GM19193 (cell line): ENCODE data around the gene IFNA6.

Source experiments
- POLR2A ChIP-seq: IDR thresholded peaks from 4 replicates; pipeline ENCODE4 v1.6.1; 2011; ENCODE audit not compliant: insufficient read depth, insufficient read length; ENCODE audit errors: extremely low read depth

Gene IFNA6

DNA sequence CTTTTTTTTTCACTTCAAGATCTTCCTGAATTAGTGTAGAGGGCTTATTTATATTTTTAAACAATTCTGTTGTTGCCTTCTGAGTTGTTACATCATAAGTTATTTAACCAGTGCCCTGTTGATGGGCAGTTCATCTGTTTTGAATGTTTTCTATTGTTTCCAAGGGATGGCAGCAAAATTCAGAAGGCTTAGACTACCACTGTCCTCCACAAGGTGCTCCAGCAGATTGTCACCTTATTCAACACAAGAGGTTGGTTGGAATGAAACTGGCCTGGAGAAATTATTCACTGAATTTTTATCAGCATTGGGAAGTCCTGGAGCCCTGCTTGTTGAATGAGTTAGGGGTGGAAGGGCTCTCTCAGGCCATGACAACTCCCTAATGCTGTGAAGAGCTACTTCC lies 14.2 kb downstream of the IFNA6 start:
- TF ChIP-seq POLR2A: no peak

DNA sequence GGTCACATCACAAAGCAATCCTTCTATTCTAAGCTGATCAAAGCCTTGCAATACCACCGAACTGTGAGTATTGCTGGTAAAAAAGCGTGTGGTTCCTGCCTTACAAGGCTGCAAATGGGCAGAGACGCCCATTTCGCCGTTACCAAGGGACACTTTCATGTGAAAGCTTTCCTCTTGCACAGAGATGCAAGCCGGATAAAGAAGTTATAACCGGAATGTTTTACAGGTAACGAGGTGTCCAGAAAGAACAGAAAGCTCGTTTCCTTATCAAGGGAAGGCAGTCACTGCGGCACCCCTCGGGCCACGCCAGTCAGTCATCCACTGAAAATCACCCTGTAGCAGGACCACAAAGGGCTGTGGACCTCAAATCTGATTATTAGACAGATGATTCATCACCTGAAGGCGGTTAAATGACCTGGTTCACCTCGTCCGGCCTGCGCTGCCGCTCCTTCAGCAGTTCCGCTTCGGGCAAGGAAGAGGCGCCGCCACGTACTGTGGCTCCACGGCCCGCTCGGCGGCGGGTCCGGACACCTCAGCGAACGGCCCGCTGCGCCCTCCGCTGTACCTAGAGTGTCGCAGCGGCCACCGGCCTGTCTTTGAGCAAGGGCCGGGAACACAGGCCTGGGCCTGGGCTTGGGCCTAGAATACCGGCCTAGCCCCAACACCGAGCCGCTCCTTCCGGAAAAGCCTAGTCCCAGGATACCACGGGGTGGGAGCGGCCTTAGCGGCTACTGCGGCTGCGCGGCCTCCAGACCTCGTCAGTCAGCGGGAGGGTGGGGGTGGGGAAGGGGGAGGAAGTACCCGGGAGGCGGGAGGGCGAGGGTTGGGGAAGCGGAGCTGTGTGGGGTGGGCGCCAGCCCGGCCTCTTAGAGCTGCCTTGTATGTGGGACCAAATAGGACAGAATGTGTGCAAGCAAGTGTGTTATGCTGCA lies 15.7 kb downstream of the IFNA6 start, which contains the start of gene KLHL9:
Gene KLHL9 (minus strand): TSS at position 704 of the 932 bp plus-strand sequence. CDS start 545 bp downstream, at position 159.
- TF ChIP-seq POLR2A: peak; percentile 88

DNA sequence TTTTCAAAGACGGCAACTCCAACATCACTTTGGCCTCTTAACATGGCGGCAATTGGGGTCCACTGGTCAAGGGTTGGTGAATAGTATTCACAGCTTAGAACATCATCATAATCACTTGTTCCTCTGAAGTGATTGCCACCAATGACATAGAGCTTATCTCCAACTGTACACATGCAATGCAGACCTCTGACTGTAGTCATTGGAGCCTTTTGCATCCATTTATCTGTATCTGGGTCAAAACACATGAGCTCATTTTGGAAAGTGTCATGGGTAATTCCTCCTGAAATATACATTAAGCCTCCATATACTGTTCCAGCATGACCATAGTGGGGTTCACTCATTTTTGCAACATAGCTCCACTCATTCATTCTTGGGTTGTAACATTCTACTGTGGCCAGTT lies 17.5 kb downstream of the IFNA6 start:
- no peak for TF ChIP-seq POLR2A

GRCh38 chr9:21331676-21332402 lies 18.8 kb downstream of the IFNA6 start:
- no peak for TF ChIP-seq POLR2A

- no peak for TF ChIP-seq POLR2A
Measured at GRCh38 chr9:21326526-21327139, 24.1 kb downstream of the IFNA6 start.

DNA sequence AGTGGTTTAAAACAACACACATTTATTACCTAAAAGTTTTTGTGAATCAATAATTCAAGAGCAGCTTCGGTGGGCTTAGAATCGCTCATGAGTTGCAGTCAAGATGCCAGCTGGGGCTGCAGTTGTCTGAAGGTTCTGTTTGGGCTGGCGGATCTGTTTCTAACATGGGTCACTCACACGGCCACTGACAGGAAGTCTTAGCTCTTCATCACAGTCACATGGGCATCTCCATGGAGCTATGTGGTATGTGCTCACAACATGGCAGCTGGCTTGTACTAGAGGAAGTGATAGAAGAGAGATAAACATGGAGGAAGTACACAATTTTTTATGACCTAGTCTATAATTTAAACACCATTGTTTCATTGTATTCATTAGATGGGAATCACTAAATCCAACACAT lies 26.6 kb downstream of the IFNA6 start:
- TF ChIP-seq POLR2A: no peak

GRCh38 chr9:21322911-21323461 lies 27.7 kb downstream of the IFNA6 start:
- no peak for TF ChIP-seq POLR2A

DNA sequence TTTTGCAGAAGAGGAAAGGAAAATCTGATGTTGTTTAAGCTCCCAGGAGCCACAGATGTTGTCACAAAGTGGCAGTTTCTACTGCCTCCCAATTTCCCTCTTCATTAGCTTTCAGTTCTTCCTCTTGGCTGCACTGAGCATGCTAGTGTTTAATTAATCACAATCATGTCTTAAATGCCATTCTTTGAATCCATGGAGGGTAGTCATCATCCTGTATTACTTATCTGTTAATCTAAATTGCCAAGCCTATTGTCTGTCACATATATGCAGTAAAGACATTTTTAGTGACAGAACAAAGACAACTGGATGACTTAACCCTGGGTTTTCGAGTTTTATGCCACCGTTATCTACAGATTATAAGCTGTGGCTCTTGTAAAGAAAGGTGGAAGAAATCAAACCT lies 30.2 kb downstream of the IFNA6 start:
- no peak for TF ChIP-seq POLR2A

DNA sequence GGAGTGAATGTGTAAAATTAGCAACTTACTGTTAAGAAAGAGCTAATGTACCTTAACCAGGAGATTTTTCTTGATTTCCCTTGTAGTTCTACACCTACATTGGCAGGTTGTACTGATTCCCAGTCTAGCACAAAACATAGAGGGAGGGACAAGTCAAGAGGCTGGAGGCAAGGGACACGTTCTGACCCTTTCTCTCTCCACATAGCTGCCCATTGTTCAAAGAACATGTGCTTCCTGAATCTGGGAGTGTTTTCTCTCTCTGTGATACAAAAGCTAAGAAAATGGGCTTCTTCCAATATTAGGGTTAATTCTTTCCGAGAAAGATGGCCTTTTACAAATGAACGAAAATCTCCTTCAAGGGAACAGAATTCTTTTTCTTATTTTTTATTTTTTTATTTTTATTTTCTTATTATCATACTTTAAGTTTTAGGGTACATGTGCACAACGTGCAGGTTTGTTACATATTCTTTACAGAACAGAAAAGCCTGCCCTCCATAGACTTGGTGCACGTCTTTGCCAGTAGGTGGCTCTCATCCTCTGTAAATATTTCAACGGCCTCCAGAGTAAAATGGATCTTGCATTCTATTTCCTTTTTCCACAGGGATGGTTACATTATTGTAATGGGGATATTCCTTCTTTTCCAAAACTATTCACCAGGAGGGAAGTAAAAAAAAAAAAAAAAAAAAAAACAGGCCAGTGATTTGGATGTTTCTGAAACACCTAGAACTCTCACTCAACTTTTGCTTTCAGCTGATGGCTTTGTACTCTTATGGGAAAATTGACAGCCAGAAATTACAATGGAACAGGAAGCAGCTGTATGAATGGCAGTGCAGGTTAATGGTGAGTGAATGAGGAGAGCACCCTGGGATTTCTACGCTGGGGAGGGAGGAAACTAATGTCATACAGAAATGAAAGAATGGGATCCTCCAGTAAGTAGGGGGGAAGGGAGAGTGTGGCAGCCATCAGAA lies 32.4 kb downstream of the IFNA6 start:
- TF ChIP-seq POLR2A: no peak

DNA sequence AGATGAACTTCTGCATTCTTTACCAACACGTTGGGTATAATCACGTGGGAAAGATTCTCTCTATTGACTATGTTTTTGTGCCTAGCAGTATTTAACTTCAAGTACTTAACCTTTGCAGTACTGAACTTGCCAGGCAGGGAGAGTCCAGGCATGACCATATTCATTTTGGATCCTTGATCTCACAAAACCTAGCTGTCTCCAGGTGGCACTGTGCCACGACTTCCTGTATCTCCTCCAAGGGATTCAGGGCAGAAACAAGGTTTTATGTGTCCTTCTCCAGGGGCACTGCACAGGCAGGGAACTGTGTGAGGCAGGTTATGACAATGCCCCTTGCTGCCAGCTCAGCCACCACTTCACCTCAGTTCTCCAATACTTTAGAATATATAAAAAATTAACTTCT lies 33.8 kb downstream of the IFNA6 start:
- no peak for TF ChIP-seq POLR2A

DNA sequence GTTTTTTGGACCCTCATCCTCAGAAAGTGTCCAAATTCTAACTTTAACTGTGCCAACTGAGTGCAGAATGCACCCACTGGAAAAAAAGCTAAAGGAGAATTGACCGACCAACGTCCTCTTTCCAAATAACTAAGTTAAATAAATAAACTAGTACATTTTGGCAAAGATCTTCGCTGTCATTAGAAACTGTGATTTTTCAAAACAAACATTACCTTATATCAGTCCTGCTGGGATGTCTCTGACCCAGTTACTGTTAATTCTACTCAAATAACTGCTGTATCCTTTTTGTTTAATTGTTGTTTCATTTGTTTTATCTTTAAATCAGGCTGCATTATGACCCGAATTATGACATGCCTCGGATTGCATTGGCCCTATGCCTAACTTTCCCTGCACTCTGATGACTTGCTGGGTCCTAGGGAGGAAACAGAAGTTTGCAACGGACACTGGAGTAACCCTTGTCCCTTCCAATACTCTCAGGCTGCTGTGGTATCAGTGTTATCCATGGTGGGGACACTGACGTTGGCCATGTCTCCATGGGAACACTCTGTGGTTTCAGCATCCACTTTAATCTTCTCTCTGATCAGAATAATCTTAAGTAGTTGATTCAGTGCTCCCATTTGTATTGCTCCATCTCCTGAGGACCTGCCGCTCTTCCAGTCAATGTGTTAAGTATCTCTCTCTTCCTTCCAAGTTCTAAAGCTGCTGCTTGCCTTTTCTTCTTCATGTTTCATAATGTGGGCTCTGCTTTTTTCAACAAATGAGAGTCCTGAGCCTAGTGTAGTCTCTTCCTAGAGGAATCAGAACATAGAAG lies 34.5 kb downstream of the IFNA6 start:
- no peak for TF ChIP-seq POLR2A

- no peak for TF ChIP-seq POLR2A
Measured at GRCh38 chr9:21314152-21314551, 36.5 kb downstream of the IFNA6 start.

DNA sequence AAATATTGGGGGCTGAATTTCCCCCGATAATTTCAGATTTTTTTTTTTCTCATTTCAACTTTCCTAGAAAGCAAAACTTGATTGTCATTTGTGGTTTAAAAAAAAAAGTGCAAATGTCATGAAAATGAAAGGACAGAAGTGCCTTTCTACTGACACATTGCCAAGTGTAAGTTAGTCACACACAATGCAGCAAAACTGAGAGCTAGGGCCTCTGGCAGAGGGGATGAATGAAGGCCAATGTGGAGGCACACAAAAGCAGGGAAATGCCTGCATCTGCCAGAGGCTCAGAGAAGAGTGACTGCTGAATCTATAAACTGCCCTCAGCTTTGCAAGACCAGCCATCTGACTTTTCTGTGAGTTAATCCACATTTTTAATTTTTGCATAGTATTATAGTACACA lies 38.8 kb downstream of the IFNA6 start:
- no peak for TF ChIP-seq POLR2A
